H54 (cell line): ENCODE measurements around the gene ALB.

Experiments used
- DNase-seq: peaks from one replicate; pipeline ENCODE4 v3.0.0; 2011; ENCODE audit warnings: low spot score, mixed read lengths; ENCODE audit not compliant: insufficient read length
- FAIRE-seq: peaks from 3 replicates; lab custom pipeline; 2011; peaks lifted over from hg19 to GRCh38; lab: Jason Lieb, UNC
- POLR2A ChIP-seq: IDR thresholded peaks from 2 replicates; pipeline ENCODE4 v1.6.1; 2011; ENCODE audit warnings: low read depth, mild to moderate bottlenecking, low read length

ALB gene

GRCh38 chr4:73456177-73457022 is 52.3 kb downstream of the ALB start:
- FAIRE-seq, result no peak
- no peak for TF ChIP-seq POLR2A
- DNase-seq, result no peak

DNA sequence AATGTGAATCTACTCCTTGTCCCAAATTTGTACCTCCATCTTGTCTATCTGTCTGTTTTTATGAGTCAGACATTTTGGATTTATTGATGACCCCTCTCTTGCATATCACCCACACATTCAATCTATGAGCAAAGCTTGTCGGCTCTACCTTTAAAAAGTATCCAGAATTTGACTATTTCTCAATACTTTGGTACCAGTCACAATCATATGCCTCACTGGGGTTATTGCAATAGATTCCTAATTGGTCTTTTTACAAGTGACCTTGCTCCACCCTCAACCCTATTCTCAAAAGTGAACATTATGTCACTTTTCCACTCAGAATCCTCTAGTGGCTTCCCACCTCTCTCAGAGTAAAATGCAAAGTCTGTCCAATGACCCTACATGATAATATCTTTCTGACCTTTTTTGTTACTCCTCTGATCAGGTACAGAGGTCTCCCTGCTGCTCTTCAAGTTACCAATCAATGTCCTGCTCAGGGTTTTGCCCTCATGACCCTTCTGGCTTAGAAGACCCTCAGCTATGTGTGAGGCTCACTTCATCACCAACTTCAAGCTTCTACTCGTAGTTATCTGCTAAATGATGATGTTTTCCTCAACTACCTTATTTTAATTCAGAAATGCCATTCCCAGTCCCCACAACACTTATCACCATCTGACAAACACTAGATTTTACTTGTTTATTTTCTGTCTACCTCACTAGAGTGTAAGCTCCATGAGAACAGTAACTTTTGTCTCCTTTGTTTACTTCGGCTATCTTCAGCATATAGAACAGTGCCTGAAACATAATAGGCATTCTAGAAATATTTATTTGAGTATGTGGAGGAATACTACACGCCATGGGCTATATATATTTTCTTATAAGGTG is 54.3 kb downstream of the ALB start:
- TF ChIP-seq POLR2A, result no peak
- no peak for DNase-seq
- no peak for FAIRE-seq

- FAIRE-seq (no peak), DNase-seq (no peak)
- TF ChIP-seq POLR2A, result no peak
Measured at GRCh38 chr4:73459048-73459421, 54.9 kb downstream of the ALB start.

GRCh38 chr4:73460913-73461522 is 56.9 kb downstream of the ALB start:
- DNase-seq, result no peak

GRCh38 chr4:73468170-73468569 is 64.1 kb downstream of the ALB start:
- DNase-seq (no peak), FAIRE-seq (no peak)
- no peak for TF ChIP-seq POLR2A

More at GRCh38 chr4:73460913-73461522, 56.9 kb downstream of the ALB start:
- FAIRE-seq, result no peak
- no peak for TF ChIP-seq POLR2A

GRCh38 chr4:73470728-73471127 is 66.6 kb downstream of the ALB start:
- DNase-seq, result no peak
- no peak for TF ChIP-seq POLR2A
- no peak for FAIRE-seq
